ENCODE data around the gene CDK9. TPM values are rescaled to one million over a fixed set of nuclear protein-coding genes. Genes with fewer than 3 reads are reported as not detected.

Gene CDK9
- total and polyA plus RNA-seq, 2 experiments from 2014 or later: 139 to 162 TPM

DNA sequence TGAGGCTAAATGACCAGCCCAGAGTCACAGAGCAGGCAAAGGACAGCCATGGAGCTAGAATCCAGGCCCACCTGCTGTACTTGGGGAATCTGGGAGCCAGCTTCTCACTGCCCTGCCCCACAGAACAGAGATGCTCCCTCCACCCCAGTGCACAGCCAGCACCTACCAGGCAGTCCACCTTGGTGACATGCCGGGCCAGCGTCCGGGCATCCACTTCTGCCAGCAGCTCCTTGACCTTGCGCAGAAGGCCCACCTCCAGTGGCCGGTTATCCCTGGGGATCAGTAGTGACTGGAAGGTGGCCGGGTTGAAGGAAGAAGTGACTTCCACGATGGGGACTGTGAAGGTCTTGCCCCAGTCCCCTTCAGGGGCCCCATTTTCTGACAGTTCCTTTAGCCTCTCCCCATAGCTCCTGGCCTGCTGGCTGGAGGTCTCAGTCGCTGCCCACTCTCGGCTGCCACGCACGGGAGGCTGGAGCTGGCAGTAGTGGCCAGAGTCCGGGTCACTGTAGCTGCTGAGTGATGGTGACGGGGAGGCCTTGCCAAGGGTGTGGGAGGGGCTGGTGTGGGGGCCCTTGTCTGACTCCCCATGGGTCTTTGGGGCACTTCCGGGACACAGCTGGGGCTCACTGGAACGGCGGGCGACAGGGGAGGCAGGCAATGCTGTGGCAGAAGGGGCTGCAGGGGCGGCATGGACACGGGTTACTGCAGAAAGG is 41.3 kb upstream of the CDK9 start:
- TF ChIP-seq, protein P1, sequence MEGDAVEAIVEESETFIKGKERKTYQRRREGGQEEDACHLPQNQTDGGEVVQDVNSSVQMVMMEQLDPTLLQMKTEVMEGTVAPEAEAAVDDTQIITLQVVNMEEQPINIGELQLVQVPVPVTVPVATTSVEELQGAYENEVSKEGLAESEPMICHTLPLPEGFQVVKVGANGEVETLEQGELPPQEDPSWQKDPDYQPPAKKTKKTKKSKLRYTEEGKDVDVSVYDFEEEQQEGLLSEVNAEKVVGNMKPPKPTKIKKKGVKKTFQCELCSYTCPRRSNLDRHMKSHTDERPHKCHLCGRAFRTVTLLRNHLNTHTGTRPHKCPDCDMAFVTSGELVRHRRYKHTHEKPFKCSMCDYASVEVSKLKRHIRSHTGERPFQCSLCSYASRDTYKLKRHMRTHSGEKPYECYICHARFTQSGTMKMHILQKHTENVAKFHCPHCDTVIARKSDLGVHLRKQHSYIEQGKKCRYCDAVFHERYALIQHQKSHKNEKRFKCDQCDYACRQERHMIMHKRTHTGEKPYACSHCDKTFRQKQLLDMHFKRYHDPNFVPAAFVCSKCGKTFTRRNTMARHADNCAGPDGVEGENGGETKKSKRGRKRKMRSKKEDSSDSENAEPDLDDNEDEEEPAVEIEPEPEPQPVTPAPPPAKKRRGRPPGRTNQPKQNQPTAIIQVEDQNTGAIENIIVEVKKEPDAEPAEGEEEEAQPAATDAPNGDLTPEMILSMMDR (IDR thresholded peaks at IDR 0.05; ENCODE audit: low read depth, low read length): no peak
- no peak for DNase-seq (ENCODE audit: low read depth in 1 of 2, low spot score in 1 of 2)
- no peaks in the 10 kb centered on the region for H3K36me3 ChIP-seq
- no peak overlapping the region for H3K27ac ChIP-seq
- peaks cover 3% of the 10 kb centered on the region for H3K27me3 ChIP-seq
- no peaks in the 10 kb centered on the region for H3K9me3 ChIP-seq (ENCODE audit: low read depth)
- peaks cover 13% of the 10 kb centered on the region for H3K4me1 ChIP-seq (ENCODE audit: low read depth)
- no peak overlapping the region for H3K4me3 ChIP-seq

DNA sequence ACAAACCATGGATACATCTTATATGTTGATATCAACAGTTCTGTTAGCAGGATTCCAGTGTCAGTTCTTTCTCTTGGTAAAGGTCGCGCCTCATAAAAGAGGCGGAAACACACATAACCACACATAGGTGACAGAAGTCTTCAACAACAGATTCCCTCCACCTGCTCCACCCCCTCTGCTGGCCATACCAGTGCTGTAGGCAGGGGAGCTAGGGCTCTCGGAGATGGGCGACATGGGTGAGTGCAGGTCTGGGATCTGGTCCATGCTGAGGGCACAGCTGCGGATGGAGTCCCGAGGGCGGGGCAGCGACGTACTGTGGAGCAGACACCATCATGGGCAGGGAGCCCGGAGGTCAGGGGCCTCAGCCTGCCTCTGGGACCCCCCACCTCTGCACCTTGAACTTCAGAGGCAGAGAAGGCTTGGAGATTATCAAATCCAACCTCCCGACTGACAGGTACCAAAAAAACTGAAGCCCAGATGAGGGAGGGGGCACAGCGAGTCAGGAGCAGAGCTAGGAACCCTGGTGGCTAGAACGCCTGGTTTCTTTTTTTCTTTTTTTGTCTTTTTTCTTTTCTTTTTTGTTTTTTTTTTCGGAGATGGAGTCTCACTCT is 38.8 kb upstream of the CDK9 start:
- H3K27ac ChIP-seq: no peak overlapping the region
- H3K36me3 ChIP-seq: no peaks in the 10 kb centered on the region
- no peak overlapping the region for H3K4me3 ChIP-seq
- DNase-seq (ENCODE audit: low read depth in 1 of 2, low spot score in 1 of 2): no peak
- H3K9me3 ChIP-seq (ENCODE audit: low read depth): no peaks in the 10 kb centered on the region
- peaks cover 9% of the 10 kb centered on the region for H3K27me3 ChIP-seq
- H3K4me1 ChIP-seq (ENCODE audit: low read depth): peaks cover 4% of the 10 kb centered on the region
- TF ChIP-seq, protein P1 (IDR thresholded peaks at IDR 0.05; ENCODE audit: low read depth, low read length): no peak

DNA sequence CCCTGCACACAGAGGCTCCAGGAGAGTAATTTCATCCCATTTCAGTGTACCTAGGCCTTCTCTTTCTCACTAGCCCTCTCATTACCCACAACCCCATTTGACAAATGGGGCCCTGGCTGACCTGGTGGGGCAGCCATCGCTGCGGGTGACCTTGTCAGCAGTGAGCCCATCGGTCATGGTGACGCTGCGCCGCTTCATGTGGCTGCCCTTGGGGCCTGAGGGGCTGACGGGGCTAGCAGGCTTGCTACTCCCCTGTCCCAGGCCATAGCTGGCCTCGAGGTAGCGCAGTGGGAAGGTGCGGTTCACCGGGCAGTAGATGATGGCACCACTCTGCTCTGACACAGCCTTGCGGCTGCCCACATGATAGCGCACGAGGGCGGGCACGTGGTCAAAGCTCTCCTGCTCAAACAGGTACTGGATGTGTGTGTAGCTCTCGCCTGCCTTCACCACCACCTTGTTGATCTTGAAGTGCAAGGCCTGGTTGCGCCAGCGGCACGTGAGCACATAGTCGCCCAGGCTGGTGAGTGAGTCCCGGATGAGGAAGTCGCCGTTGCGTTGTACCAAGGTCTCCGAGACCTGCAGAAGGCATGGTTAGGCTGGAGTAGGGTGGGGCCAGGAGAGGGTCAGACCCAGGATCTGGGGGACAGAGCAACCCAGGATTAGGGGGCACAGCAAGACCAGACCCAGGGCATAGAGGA is 36.6 kb upstream of the CDK9 start:
- no peak overlapping the region for H3K4me3 ChIP-seq
- H3K27me3 ChIP-seq: peaks cover 31% of the 10 kb centered on the region
- TF ChIP-seq, protein P1 (IDR thresholded peaks at IDR 0.05; ENCODE audit: low read depth, low read length): no peak
- H3K27ac ChIP-seq: no peak overlapping the region
- no peaks in the 10 kb centered on the region for H3K4me1 ChIP-seq (ENCODE audit: low read depth)
- H3K9me3 ChIP-seq (ENCODE audit: low read depth): no peaks in the 10 kb centered on the region
- H3K36me3 ChIP-seq: no peaks in the 10 kb centered on the region
- DNase-seq (ENCODE audit: low read depth in 1 of 2, low spot score in 1 of 2): no peak

DNA sequence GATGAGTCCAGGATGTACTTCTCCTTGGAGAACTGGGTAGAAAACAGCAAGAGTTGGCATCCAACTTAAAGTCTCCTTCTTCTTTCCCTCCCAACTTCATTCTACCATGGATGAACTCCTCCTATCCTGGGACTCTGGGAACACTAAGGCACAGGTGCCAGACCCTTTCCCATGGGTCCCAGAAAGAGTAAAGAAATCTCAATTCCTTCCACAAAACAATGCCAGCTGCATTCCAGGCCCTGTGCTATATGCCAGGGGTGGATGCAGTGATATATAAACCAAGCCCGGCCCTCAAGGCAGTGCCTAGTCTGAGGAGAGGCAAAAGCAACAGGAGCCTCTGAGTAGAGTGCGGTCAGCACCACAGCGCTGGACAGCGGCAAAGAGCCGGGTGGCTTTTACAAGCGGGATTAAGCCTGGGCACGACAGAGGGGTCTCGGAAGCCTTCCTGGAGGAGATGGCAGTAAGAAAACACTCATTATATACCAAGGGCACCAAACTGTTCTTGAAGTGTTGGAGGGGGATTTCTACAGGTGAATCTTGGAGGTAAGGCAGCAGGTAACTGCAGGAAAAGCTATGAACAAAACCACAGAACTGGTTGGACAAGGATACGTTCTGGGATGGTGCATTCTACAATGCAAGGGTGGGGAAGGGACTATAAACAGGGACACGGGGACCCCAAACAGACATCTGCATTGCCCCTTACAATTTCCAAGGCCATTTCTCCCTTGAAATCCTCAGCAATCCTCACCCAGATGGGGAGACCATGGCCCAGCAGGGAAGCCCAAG is 34.4 kb upstream of the CDK9 start:
- DNase-seq (ENCODE audit: low read depth in 1 of 2, low spot score in 1 of 2): peak; percentile 27 to 76

DNA sequence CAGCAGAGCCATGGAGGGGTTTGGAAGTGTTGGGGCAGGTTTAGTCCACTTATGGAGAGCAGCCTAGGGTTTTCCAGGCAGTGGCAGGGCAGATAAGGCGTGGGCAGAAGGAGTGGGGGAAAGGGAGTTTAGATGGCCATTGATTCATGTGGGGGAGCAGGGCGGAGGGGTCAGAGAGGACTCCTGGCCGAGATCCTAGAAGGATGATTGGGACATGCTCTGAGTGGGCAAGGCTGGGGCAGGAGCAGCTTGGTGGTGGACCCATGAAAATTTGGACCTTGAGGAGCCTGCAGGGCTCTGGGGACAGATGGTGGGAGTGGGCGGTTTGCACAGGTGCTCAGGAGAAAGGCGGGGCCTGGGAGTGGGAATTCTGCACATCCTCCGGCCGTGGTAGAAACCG is 32.7 kb upstream of the CDK9 start:
- Histone ChIP-seq H3K9me3 (ENCODE audit: low read depth) (no peaks in the 10 kb centered on the region), H3K27me3 (peaks cover 58% of the 10 kb centered on the region), H3K4me1 (ENCODE audit: low read depth) (no peaks in the 10 kb centered on the region), H3K27ac (no peak overlapping the region), H3K4me3 (no peak overlapping the region), H3K36me3 (no peaks in the 10 kb centered on the region)
- DNase-seq (ENCODE audit: low read depth in 1 of 2, low spot score in 1 of 2): no peak
- TF ChIP-seq, protein P1 (IDR thresholded peaks at IDR 0.05; ENCODE audit: low read depth, low read length): no peak

More for the DNA sequence above, 34.4 kb upstream of the CDK9 start:
- Histone ChIP-seq H3K27ac (no peak overlapping the region), H3K9me3 (ENCODE audit: low read depth) (no peaks in the 10 kb centered on the region), H3K27me3 (peaks cover 53% of the 10 kb centered on the region), H3K4me1 (ENCODE audit: low read depth) (no peaks in the 10 kb centered on the region), H3K4me3 (no peak overlapping the region), H3K36me3 (no peaks in the 10 kb centered on the region)
- TF ChIP-seq, protein P1 (IDR thresholded peaks at IDR 0.05; ENCODE audit: low read depth, low read length): no peak
